Measurements from ENCODE around the gene HOXC9. TPM values are rescaled to one million over a fixed set of nuclear protein-coding genes. Genes with fewer than 3 reads are reported as not detected.

Gene HOXC9
- total and polyA plus RNA-seq, 9 of the 15 experiments (the other 6 are each of a cell fraction or from before 2014, with no cell fraction given): 1.1 to 10.5 (median 9.3) TPM

DNA sequence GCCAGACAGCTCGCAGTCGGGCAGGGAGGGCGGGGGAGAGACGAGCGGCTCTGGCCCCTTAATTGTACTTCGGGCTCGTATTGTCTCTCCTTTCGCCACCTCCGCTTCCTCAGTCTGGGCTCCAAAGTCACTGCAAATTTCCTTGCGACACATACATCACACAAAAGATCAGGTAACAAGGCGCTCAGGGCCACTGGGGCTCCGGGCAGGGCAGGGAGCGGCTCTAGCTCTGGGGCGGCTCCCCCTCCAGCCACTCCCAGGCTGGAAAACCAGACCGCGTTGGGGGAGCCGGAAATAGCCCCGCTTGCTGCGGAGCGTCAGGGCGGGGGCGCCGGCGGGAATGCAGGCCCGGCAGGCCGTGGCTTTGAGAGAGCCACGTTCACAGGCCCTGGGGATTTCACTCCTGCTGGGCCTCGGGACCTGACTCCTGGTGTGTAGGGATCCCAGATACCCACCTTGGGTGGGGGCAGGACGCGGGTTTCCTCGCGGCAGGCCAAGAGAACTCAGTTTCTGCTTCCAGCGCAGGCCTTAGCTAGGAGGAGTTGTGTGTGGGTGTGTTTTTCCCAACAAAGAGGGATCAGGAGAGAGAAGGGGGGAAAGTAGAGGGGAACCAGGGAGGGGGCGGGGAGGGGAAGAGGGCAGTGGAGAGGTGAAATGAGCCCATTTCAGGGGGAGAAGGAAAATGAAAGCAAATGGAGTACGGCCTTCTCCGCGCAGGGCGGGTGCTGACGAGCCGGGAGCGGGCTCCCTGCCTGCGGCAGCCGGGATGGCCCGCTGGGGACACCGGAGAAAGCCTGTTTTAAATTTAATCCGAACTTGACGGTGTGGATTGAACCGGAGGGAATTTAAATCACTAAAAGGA, 4.4 kb upstream of the HOXC9 start (continued):
- TF ChIP-seq CSDE1 (IDR thresholded peaks at IDR 0.05) (no peak), SAFB2 (IDR thresholded peaks at IDR 0.05; ENCODE audit: borderline replicate concordance, low read depth, low read length, severe bottlenecking) (no peak), ERF (CRISPR knock-in tag; IDR thresholded peaks at IDR 0.05) (no peak), HDAC2 (IDR thresholded peaks at IDR 0.05) (no peak; the same call in 1 of the 2 replicates), NFXL1 (CRISPR knock-in tag; IDR thresholded peaks at IDR 0.05) (no peak), KDM4B (IDR thresholded peaks at IDR 0.05; ENCODE audit: borderline replicate concordance in 2 of 2, low read depth in 1 of 2) (no peak; a peak in 1 of 4 replicates), YBX1 (IDR thresholded peaks at IDR 0.05) (no peak), DIDO1 (tag; IDR thresholded peaks at IDR 0.05; ENCODE audit: low read depth) (no peak), ZSCAN29 (IDR thresholded peaks at IDR 0.05) (no peak), ZNF707 (CRISPR knock-in tag; conservative IDR thresholded peaks at IDR 0.05) (no peak), TGIF2 (CRISPR knock-in tag; IDR thresholded peaks at IDR 0.05) (peak; percentile 48; the same call in 1 of the 2 replicates), PYGO2 (tag; IDR thresholded peaks at IDR 0.05) (no peak), ZNF785 (CRISPR knock-in tag; IDR thresholded peaks at IDR 0.05) (no peak), HDAC8 (tag; IDR thresholded peaks at IDR 0.05) (no peak), HSF4 (CRISPR knock-in tag; IDR thresholded peaks at IDR 0.05; ENCODE audit: borderline replicate concordance) (no peak)
- TF ChIP-seq, protein P1, sequence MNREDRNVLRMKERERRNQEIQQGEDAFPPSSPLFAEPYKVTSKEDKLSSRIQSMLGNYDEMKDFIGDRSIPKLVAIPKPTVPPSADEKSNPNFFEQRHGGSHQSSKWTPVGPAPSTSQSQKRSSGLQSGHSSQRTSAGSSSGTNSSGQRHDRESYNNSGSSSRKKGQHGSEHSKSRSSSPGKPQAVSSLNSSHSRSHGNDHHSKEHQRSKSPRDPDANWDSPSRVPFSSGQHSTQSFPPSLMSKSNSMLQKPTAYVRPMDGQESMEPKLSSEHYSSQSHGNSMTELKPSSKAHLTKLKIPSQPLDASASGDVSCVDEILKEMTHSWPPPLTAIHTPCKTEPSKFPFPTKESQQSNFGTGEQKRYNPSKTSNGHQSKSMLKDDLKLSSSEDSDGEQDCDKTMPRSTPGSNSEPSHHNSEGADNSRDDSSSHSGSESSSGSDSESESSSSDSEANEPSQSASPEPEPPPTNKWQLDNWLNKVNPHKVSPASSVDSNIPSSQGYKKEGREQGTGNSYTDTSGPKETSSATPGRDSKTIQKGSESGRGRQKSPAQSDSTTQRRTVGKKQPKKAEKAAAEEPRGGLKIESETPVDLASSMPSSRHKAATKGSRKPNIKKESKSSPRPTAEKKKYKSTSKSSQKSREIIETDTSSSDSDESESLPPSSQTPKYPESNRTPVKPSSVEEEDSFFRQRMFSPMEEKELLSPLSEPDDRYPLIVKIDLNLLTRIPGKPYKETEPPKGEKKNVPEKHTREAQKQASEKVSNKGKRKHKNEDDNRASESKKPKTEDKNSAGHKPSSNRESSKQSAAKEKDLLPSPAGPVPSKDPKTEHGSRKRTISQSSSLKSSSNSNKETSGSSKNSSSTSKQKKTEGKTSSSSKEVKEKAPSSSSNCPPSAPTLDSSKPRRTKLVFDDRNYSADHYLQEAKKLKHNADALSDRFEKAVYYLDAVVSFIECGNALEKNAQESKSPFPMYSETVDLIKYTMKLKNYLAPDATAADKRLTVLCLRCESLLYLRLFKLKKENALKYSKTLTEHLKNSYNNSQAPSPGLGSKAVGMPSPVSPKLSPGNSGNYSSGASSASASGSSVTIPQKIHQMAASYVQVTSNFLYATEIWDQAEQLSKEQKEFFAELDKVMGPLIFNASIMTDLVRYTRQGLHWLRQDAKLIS (CRISPR knock-in tag; IDR thresholded peaks at IDR 0.05): no peak; the same call in 1 of the 2 replicates
- TF ChIP-seq, protein P2, sequence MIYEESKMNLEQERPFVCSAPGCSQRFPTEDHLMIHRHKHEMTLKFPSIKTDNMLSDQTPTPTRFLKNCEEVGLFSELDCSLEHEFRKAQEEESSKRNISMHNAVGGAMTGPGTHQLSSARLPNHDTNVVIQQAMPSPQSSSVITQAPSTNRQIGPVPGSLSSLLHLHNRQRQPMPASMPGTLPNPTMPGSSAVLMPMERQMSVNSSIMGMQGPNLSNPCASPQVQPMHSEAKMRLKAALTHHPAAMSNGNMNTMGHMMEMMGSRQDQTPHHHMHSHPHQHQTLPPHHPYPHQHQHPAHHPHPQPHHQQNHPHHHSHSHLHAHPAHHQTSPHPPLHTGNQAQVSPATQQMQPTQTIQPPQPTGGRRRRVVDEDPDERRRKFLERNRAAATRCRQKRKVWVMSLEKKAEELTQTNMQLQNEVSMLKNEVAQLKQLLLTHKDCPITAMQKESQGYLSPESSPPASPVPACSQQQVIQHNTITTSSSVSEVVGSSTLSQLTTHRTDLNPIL (CRISPR knock-in tag; IDR thresholded peaks at IDR 0.05): no peak
- TF ChIP-seq, protein P3, sequence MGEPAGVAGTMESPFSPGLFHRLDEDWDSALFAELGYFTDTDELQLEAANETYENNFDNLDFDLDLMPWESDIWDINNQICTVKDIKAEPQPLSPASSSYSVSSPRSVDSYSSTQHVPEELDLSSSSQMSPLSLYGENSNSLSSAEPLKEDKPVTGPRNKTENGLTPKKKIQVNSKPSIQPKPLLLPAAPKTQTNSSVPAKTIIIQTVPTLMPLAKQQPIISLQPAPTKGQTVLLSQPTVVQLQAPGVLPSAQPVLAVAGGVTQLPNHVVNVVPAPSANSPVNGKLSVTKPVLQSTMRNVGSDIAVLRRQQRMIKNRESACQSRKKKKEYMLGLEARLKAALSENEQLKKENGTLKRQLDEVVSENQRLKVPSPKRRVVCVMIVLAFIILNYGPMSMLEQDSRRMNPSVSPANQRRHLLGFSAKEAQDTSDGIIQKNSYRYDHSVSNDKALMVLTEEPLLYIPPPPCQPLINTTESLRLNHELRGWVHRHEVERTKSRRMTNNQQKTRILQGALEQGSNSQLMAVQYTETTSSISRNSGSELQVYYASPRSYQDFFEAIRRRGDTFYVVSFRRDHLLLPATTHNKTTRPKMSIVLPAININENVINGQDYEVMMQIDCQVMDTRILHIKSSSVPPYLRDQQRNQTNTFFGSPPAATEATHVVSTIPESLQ (CRISPR knock-in tag; IDR thresholded peaks at IDR 0.05): no peak
- TF ChIP-seq, protein P4, sequence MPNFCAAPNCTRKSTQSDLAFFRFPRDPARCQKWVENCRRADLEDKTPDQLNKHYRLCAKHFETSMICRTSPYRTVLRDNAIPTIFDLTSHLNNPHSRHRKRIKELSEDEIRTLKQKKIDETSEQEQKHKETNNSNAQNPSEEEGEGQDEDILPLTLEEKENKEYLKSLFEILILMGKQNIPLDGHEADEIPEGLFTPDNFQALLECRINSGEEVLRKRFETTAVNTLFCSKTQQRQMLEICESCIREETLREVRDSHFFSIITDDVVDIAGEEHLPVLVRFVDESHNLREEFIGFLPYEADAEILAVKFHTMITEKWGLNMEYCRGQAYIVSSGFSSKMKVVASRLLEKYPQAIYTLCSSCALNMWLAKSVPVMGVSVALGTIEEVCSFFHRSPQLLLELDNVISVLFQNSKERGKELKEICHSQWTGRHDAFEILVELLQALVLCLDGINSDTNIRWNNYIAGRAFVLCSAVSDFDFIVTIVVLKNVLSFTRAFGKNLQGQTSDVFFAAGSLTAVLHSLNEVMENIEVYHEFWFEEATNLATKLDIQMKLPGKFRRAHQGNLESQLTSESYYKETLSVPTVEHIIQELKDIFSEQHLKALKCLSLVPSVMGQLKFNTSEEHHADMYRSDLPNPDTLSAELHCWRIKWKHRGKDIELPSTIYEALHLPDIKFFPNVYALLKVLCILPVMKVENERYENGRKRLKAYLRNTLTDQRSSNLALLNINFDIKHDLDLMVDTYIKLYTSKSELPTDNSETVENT (CRISPR knock-in tag; IDR thresholded peaks at IDR 0.05): peak; percentile 85
